COLO668 (cell line): ENCODE results near the gene CFAP91.

Source experiments
- DNase-seq: peaks from one replicate; lab custom pipeline; 2025; ENCODE audit not compliant: unreplicated experiment; lab: John Stamatoyannopoulos, UW

The CFAP91 gene

GRCh38 chr3:119702530-119703527 is at the start of gene CFAP91:
CFAP91 (plus strand) TSS chr3:119703022; CDS start chr3:119703099, 77 bp downstream.
- peak; percentile 90 for DNase-seq

DNA sequence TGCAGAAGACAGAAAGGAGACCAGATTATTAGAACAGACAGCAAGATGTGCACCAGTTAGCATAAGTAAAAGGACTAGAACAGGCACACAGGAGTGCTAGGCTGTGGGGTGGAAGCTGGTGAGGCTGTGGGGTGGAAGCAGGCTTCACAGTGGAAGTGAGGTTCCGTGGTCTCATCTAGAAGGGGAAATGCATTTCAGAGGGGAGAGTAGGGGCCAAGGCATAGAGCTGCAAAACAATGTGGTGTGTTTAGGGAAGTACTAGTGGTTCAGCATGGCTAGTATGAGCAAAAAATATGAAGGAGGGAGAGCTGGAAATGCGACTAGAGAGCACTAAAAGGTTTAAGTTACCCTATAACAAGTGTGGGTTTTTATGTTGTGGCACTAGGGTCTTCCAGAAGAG is 48.9 kb upstream of the CFAP91 start:
- no peak for DNase-seq

DNA sequence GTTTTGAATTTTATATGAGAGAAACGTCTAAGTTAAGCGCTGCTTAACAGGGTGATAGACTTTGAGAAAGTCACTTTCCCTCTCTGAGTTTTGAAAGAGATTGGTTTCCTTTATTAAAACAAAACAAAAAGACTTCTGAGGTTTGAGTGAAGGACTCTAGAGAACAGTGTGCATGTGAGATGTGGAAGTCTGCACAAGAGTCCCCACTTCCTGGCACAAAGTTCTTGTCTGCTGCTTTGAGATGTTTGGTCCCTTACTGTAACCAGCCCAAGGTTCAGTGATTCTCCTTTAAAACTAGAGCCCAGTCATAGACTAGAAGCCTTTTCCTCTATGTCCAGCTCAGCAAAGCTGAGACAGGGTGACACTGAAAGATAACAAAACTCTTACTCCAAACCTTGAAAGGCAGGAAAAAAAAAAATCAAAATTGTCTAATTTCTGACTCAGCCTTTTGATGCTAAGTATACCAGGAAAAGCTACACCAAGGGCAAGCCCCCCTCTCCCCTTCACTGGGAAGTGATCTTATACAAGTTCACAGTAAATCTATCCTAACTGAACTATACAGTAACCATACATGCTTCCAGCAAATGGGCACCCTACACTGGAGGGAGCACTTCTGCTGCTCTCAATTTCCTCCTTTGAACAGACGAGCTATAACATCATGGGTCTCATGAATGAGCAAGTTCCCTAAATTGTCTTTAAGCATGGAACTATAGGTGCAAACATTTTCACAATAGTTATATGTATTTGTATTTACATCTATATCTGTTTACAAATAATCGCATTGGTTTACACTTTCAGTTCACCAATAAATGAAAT is 44.7 kb upstream of the CFAP91 start:
- no peak for DNase-seq

GRCh38 chr3:119658994-119659393 is 43.8 kb upstream of the CFAP91 start:
- DNase-seq, result no peak

GRCh38 chr3:119659606-119660291 is 43.1 kb upstream of the CFAP91 start:
- DNase-seq, result no peak

DNA sequence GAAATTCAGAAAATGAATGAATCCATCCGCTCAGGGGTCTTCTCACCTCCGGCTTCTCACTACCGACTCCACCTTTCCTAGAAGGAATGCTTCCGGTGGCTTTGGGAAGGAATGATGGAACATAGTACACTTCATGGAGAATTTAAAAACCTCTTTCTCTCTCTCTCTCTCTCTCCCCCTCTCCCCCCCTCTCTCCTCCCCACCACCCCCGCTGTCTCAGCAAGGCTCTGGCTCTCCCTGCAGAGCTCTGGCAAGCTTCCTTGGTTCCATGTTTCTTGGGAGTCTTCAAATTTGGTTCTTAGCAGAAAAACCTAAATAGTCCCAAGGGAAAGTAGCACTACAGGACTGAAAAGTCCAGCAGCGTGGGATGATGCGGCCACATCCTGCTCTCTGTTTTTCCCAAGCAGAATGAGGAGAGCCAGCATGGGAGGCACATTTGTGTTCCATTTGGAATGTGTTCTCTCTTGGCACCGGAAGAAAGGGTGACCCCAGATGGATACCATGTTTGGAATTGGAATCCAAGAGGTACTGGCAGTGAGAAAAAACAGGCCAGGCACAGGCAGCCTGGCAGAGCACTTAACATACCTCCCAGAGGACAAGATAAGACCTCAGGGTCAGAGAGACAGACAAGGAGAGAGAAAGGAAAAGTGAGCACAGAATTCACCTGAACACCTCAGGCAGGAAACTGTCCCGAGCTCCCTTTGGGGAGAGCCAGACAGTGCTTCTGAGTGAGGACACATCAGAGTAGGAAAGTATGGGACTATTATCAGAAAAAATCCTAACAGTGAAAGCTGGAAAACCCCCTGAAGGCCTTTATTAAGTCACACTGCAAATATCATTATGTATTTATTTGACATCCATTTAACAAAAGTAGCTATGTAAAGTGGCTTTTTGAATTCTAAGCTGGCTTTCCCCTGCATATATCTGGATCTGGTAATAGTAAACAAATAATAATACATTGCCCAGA is 42.1 kb upstream of the CFAP91 start, which contains the start of gene POPDC2:
Gene POPDC2, minus strand, starts transcription at position 116 of the 967 bp plus-strand sequence. CDS start 166 bp downstream, outside the sequence.
- no peak for DNase-seq

DNA sequence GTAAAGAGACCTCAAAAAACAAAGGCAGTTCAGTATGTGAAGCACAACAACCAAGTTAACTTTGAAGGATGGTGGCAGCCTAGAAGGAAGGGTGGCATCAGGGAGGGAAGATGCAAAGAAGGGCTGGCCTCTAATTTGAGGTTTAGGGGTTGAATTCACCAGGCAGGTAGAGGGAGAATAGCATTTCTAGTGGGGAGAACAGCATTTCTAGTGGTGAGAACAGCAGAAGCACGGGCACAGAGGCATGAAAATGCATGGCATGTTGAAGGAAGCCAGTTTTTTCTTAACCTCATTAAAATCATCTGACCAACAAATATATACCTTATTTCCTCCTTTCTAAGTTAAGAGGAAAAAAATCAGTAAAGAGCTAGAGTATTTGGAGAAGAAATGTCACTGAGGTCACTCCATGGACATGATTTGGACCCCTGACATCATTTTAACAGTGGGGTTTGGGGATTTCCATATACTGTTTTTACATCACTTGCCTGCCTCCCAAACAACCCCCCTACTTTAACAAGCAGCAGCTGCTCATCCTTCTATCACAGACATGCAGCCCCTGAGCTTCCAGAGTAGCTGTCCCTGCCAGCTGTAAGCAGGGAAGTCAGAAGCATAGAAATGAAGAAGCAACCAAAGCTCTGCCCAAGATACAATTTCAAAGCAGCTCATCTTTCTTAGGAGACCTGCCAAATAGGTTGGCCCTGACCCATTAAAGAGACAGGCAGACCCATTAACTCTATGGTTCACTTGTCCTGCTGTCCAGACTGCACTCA is 40.0 kb upstream of the CFAP91 start:
- DNase-seq, result no peak

DNA sequence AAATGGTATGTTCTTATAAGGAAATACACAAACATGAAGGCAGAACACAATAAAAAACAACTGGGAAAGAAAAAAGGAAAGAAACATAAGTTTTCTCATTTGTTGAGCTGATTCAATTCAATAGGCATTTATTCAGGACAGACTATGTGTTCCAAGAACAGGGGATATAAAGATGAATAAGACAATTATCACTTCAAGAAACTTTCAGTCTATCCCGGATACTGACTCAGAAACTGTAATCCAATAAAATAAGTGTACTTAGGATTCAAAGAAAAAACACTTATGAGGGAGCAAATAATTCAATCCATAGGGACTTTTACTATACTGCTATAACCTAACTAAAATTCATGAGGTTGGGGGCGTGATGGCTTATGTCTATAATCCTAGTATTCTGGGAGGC is 38.9 kb upstream of the CFAP91 start:
- DNase-seq, result no peak

- no peak for DNase-seq
Observed at GRCh38 chr3:119664370-119664769, 38.5 kb upstream of the CFAP91 start.

DNA sequence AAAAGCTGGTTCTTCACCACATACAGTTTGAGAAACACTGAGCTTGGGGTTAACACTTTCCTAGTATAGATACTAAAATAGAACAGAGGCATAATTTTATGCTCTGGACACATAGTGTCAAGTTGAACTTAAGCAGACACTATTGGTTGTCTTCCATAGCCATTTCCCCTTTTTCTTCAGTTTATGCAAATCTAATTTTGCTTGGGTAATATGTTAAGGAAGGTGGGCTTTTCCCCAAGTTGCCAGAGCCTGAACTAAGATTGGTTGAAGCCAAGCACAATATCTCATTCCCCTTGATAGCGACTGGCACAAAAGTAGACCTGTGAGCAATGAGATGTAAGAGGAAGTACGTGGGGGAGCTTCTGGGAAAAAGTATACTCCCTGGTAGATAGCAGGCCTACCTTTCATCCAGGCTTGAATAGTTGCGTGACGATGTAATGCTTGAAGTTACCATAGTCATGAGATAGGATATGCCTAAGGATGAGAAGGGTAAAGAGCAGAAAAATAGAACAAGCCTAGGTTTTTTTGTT is 37.9 kb upstream of the CFAP91 start:
- no peak for DNase-seq

GRCh38 chr3:119665954-119666559 is 36.8 kb upstream of the CFAP91 start:
- no peak for DNase-seq

DNA sequence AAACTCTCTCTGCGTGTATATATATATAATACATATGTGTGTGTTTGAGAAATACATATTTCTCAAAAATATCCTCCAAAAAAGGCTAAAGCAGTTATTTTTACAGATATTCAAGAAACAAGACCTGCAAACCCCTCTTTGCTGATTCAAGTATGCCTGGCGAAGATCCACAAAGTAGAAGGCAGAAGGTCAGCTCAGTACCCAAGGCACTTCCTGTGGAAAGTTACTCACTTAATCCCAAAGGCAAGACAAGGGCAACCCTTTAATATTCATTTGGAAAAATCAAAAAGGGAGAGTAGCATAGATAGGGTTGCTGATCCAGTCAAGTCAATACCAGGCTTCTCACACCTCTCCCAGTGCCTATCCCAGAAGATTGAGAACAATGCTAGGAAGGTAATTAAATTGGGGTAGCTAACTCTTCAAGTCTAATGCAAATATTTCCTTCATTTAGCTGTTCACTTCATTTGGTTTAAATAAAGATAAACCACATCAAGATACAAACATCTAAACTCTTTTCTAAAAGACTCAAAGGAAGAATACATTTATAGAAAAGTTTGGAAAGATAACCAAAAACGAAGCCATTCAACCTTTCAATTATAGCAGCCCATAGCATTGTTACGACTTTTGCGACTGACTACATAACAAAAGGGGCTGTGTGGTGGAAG is 32.8 kb upstream of the CFAP91 start:
- DNase-seq, result no peak

DNA sequence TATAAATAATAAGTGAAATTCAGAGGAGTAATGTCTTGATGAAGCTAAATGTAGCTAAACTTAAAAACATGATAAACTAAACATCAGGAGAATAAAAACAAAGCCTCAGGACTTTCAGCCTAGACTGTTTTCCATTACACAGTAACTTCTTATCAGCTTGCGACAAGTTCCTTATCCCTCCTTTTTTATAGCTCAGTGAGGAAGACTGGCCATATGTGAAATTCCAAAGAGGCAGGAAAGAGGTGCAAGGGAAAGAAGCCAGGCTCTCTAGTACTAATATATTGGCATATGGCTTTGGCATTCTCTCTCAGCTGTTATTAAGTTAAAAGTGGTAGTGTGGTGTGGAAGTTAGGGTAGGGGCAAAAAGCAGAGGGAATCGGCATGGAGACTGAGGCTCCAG is 30.0 kb upstream of the CFAP91 start:
- no peak for DNase-seq

DNA sequence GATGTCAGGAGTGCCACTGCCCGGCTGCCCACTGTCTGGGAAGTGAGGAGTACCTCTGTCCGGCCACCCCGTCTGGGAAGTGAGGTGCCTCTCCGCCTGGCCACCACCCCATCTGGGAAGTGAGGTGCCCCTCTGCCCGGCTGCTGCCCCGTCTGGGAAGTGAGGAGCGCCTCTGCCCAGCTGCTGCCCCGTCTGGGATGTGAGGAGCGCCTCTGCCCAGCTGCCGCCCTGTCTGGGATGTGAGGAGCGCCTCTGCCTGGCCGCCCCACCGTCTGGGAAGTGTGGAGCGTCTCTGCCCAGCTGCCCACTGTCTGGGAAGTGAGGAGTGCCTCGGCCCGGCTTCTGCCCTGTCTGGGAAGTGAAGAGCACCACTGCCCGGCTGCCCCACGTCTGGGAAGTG is 28.9 kb upstream of the CFAP91 start:
- DNase-seq, result no peak

- DNase-seq, result no peak
Observed at GRCh38 chr3:119675188-119675874, 27.5 kb upstream of the CFAP91 start.

DNA sequence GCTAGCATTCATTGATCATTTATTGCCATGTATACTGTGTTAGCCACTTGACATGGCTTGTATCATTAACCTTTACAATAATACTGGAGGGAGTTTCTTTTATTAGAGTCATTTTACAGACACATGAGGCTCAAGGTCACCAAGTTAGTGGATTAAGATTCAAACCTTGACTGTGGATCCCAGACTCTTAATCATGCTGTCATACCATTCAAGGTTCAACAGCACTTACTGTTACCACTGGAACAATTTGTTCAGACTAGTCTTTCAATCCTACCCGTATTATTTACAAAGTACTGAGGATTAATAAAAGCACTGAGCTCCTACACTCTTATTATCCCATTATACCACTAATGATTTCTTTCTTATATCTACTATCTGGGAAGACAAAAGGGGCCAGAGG is 26.8 kb upstream of the CFAP91 start:
- DNase-seq, result no peak
